GM23338 (cell line): ENCODE measurements around the gene ACOD1. TPM values are rescaled to one million over a fixed set of nuclear protein-coding genes. Genes with fewer than 3 reads are reported as not detected.

Experiments
- ATAC-seq: fragments of 200-7000 bp; cut with Tn5 transposase; 3 replicates; pipeline ENCODE4 v1.9.1; 2020
- DNase-seq: peaks from one replicate; pipeline ENCODE4 v3.0.0-alpha.2; 2015; ENCODE audit warnings: low spot score
- H2AFZ ChIP-seq: fragments of 200-600 bp; sonication (generic); 2 replicates; pipeline ENCODE4 v1.8.0; 2016; ENCODE audit warnings: antibody characterized with exemption, mild to moderate bottlenecking, moderate library complexity
- H3F3A ChIP-seq: fragments of 200-600 bp; sonication (generic); replicated peaks from 2 replicates; pipeline ENCODE4 v1.8.0; 2017; ENCODE audit warnings: antibody characterized with exemption, mixed run types, low read depth
- H3K27ac ChIP-seq: fragments of 200-600 bp; sonication (generic); 2 replicates; pipeline ENCODE4 v1.6.1; 2016; ENCODE audit warnings: low read depth
- H3K27me3 ChIP-seq: fragments of 200-600 bp; sonication (generic); 2 replicates; pipeline ENCODE4 v1.8.0; 2016; ENCODE audit warnings: mild to moderate bottlenecking, mixed run types, moderate library complexity; ENCODE audit not compliant: insufficient read depth
- H3K36me3 ChIP-seq: fragments of 200-600 bp; sonication (generic); 2 replicates; pipeline ENCODE4 v1.8.0; 2016; ENCODE audit warnings: mild to moderate bottlenecking; ENCODE audit not compliant: insufficient read depth
- H3K4me1 ChIP-seq: fragments of 200-600 bp; sonication (generic); 2 replicates; pipeline ENCODE4 v1.8.0; 2016; ENCODE audit warnings: mild to moderate bottlenecking, moderate library complexity; ENCODE audit not compliant: insufficient read depth
- H3K4me2 ChIP-seq: fragments of 200-600 bp; sonication (generic); 2 replicates; pipeline ENCODE4 v1.7.1; 2017; ENCODE audit warnings: mixed run types
- H3K4me3 ChIP-seq: fragments of 200-600 bp; sonication (generic); 2 replicates; pipeline ENCODE4 v1.6.1; 2016; ENCODE audit warnings: mixed run types
- H3K79me2 ChIP-seq: fragments of 200-600 bp; sonication (generic); replicated peaks from 2 replicates; pipeline ENCODE4 v1.8.0; 2017; ENCODE audit warnings: mild to moderate bottlenecking; ENCODE audit not compliant: insufficient read depth
- H3K9me2 ChIP-seq: fragments of 200-600 bp; sonication (generic); 2 replicates; pipeline ENCODE4 v1.8.0; 2017; ENCODE audit not compliant: insufficient read depth
- H4K20me1 ChIP-seq: fragments of 200-600 bp; sonication (generic); replicated peaks from 2 replicates; pipeline ENCODE4 v1.8.0; 2017; ENCODE audit warnings: mild to moderate bottlenecking; ENCODE audit not compliant: insufficient read depth
- H3K27ac Mint-ChIP-seq: 2 replicates; pipeline ENCODE4 v1.8.0; 2020; ENCODE audit warnings: inconsistent platforms, mild to moderate bottlenecking, moderate library complexity, mixed read lengths
- H3K27me3 Mint-ChIP-seq: 3 replicates; pipeline ENCODE4 v1.8.0; 2022; ENCODE audit warnings: low read depth, mild to moderate bottlenecking, moderate library complexity, mixed read lengths, inconsistent platforms; ENCODE audit not compliant: insufficient read depth, poor library complexity
- H3K36me3 Mint-ChIP-seq: 3 replicates; pipeline ENCODE4 v1.8.0; 2021; ENCODE audit warnings: low read depth, mild to moderate bottlenecking, inconsistent platforms, moderate library complexity, mixed read lengths
- H3K4me1 Mint-ChIP-seq: 3 replicates; pipeline ENCODE4 v1.8.0; 2020; ENCODE audit warnings: mild to moderate bottlenecking, inconsistent platforms, mixed read lengths
- H3K4me3 Mint-ChIP-seq: 3 replicates; pipeline ENCODE4 v1.8.0; 2021; ENCODE audit warnings: moderate library complexity, mild to moderate bottlenecking, inconsistent platforms, mixed read lengths
- H3K9me3 Mint-ChIP-seq: 3 replicates; pipeline ENCODE4 v1.8.0; 2020; ENCODE audit warnings: moderate library complexity, mild to moderate bottlenecking, inconsistent platforms, mixed read lengths
- CREB1 ChIP-seq: fragments of 250-450 bp; sonication (Bioruptor Pico); IDR thresholded peaks from 2 replicates; pipeline ENCODE4 v1.5.0; 2020; ENCODE audit warnings: low read depth, mild to moderate bottlenecking, moderate library complexity
- CTCF ChIP-seq, 2 experiments: fragments of 200-600 bp in 1 of 2; sonication (generic) in 1 of 2; conservative IDR thresholded peaks; 2 replicates each; pipeline versions ENCODE4 v1.5.1 to v1.6.1; 2016 to 2017; ENCODE audit warnings: antibody characterized with exemption in 2 of 2, low read depth in 2 of 2, mild to moderate bottlenecking in 2 of 2, moderate library complexity in 1 of 2
- EZH2 ChIP-seq: fragments of 200-600 bp; sonication (generic); IDR thresholded peaks from one replicate; pipeline ENCODE4 v1.8.0; 2017; ENCODE audit warnings: antibody characterized with exemption, mild to moderate bottlenecking, low read depth; ENCODE audit not compliant: unreplicated experiment
- JUNB ChIP-seq: IDR thresholded peaks from one replicate; pipeline ENCODE4 v1.6.1; 2016; ENCODE audit warnings: antibody characterized with exemption; ENCODE audit not compliant: unreplicated experiment
- NANOG ChIP-seq: IDR thresholded peaks from 2 replicates; pipeline ENCODE4 v1.6.1; 2016; ENCODE audit warnings: antibody characterized with exemption, borderline replicate concordance
- STAT1 ChIP-seq: IDR thresholded peaks from one replicate; pipeline ENCODE4 v1.6.1; 2016; ENCODE audit warnings: antibody characterized with exemption; ENCODE audit not compliant: unreplicated experiment
- ZNF114 ChIP-seq: fragments of 250-450 bp; sonication (Bioruptor Pico); IDR thresholded peaks from 2 replicates; pipeline ENCODE4 v1.5.0; 2020; ENCODE audit warnings: mild to moderate bottlenecking, moderate library complexity
- ZNF331 ChIP-seq: fragments of 250-450 bp; sonication (Bioruptor Pico); IDR thresholded peaks from 2 replicates; pipeline ENCODE4 v1.5.0; 2020; ENCODE audit warnings: low read depth, mild to moderate bottlenecking, moderate library complexity
- ZNF462 ChIP-seq: fragments of 250-450 bp; sonication (Bioruptor Pico); IDR thresholded peaks from 2 replicates; pipeline ENCODE4 v1.5.0; 2020; ENCODE audit warnings: mild to moderate bottlenecking, moderate library complexity
- polyA plus RNA-seq: library from polyadenylated mRNA; unstranded; fragments of >200 nt; fragmentation: Nextera tagmentation; extraction: Ambion mirVana; gene quantifications from 2 replicates; pipeline ENCODE4 v1.2.1, GENCODE V29; 2016
- total RNA-seq: library from RNA; depleted of rRNA; stranded (reverse); fragments of >200 nt; shearing (Covaris generic); gene quantifications from 2 replicates; pipeline ENCODE4 v1.2.3, GENCODE V29; 2014
- TF ChIP-seq, protein P1 (sequence below): IDR thresholded peaks from one replicate; pipeline ENCODE4 v1.6.1; 2018; ENCODE audit warnings: antibody characterized with exemption; ENCODE audit not compliant: unreplicated experiment
- TF ChIP-seq, protein P2 (sequence below): IDR thresholded peaks from 2 replicates; pipeline ENCODE4 v1.6.1; 2016; ENCODE audit warnings: antibody characterized with exemption

Gene ACOD1
- total and polyA plus RNA-seq, 2 experiments from 2014 or later: not detected

DNA sequence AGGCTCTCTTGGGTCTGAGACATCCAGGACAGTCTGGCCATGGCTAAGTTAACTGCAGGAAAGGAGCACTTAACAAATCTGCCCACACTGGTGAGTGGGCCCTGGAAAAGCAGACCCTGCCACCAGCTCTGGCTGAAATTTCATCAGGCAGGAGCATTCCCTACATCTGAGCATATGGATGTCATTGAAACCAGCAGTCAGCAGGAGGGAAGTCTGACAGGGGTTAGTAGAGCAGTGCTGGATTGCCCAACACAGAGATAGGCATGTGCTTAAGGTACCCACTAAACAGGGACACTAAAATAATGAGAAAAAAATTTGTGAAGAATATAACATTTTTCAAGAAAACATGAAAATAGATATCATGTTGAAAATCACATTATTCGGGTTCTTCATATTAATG lies 13.6 kb upstream of the ACOD1 start:
- H3K9me2 ChIP-seq: no peaks in the 10 kb centered on the region
- no peaks in the 10 kb centered on the region for H3K27me3 ChIP-seq
- no peaks in the 10 kb centered on the region for H3F3A ChIP-seq
- Mint-ChIP-seq H3K36me3 (no peaks in the 10 kb centered on the region), H3K27ac (no peak overlapping the region), H3K27me3 (no peaks in the 10 kb centered on the region), H3K4me1 (0 out of 3 replicates have a peak, but pooled peaks cover 4% of the 10 kb centered on the region), H3K4me3 (no peak overlapping the region), H3K9me3 (no peaks in the 10 kb centered on the region; the same call in 2 of the 3 replicates)
- no peaks in the 10 kb centered on the region for H3K4me1 ChIP-seq
- H3K36me3 ChIP-seq: no peaks in the 10 kb centered on the region
- H2AFZ ChIP-seq: peak overlapping the region; percentile 63; the same call in 1 of the 2 replicates
- ATAC-seq: no peak
- TF ChIP-seq ZNF331 (CRISPR knock-in tag) (no peak), ZNF114 (no peak), NANOG (no peak), ZNF462 (CRISPR knock-in tag) (no peak), JUNB (no peak), CTCF (conservative IDR thresholded peaks at IDR 0.05; ENCODE audit: low read depth in 2 of 2) (no peak), CREB1 (CRISPR knock-in tag) (no peak), STAT1 (no peak), EZH2 (no peak)
- TF ChIP-seq, protein P1, sequence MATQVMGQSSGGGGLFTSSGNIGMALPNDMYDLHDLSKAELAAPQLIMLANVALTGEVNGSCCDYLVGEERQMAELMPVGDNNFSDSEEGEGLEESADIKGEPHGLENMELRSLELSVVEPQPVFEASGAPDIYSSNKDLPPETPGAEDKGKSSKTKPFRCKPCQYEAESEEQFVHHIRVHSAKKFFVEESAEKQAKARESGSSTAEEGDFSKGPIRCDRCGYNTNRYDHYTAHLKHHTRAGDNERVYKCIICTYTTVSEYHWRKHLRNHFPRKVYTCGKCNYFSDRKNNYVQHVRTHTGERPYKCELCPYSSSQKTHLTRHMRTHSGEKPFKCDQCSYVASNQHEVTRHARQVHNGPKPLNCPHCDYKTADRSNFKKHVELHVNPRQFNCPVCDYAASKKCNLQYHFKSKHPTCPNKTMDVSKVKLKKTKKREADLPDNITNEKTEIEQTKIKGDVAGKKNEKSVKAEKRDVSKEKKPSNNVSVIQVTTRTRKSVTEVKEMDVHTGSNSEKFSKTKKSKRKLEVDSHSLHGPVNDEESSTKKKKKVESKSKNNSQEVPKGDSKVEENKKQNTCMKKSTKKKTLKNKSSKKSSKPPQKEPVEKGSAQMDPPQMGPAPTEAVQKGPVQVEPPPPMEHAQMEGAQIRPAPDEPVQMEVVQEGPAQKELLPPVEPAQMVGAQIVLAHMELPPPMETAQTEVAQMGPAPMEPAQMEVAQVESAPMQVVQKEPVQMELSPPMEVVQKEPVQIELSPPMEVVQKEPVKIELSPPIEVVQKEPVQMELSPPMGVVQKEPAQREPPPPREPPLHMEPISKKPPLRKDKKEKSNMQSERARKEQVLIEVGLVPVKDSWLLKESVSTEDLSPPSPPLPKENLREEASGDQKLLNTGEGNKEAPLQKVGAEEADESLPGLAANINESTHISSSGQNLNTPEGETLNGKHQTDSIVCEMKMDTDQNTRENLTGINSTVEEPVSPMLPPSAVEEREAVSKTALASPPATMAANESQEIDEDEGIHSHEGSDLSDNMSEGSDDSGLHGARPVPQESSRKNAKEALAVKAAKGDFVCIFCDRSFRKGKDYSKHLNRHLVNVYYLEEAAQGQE: no peak
- TF ChIP-seq, protein P2, sequence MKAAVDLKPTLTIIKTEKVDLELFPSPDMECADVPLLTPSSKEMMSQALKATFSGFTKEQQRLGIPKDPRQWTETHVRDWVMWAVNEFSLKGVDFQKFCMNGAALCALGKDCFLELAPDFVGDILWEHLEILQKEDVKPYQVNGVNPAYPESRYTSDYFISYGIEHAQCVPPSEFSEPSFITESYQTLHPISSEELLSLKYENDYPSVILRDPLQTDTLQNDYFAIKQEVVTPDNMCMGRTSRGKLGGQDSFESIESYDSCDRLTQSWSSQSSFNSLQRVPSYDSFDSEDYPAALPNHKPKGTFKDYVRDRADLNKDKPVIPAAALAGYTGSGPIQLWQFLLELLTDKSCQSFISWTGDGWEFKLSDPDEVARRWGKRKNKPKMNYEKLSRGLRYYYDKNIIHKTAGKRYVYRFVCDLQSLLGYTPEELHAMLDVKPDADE: no peak
- H4K20me1 ChIP-seq: no peaks in the 10 kb centered on the region
- no peak overlapping the region for H3K27ac ChIP-seq
- no peak for DNase-seq
- no peak overlapping the region for H3K4me2 ChIP-seq
- H3K4me3 ChIP-seq: no peak overlapping the region
- H3K79me2 ChIP-seq: no peaks in the 10 kb centered on the region
